Right kidney (tissue), 9 donors: ENCODE measurements around the gene MACROH2A1.
A peak's percentile ranks its signal among the peaks of the same experiment; 100 is the strongest.

Source experiments
- DNase-seq: peaks from one replicate; pipeline ENCODE4 v3.0.0-alpha.2; 2016
- long read RNA-seq, 8 donors: transcript quantifications; one replicate each; lab custom pipeline, GENCODE V29; 2026

MACROH2A1 gene
- long read RNA-seq, donor 1, full-length matches to known transcripts, result 48 of 91 reads
- long read RNA-seq, donor 1, partial matches to known transcripts, result 15 of 91 reads
- long read RNA-seq, donor 1, other reads (novel, unspliced or antisense), result 28 of 91 reads
- long read RNA-seq, donor 2, transcript H2AFY-217 (9 exons, 2,789 nt), result major isoform, 7 of 52 reads
- long read RNA-seq, donor 2, transcript H2AFY-207 (2 exons, 2,769 nt), result major isoform, 7 of 52 reads
- long read RNA-seq, donor 2, partial matches to known transcripts, result 22 of 52 reads
- long read RNA-seq, donor 2, other reads (novel, unspliced or antisense), result 12 of 52 reads
- long read RNA-seq, donor 3, transcript H2AFY-217 (9 exons, 2,789 nt), result major isoform, 7 of 37 reads
- long read RNA-seq, donor 3, transcript H2AFY-202 (9 exons, 1,859 nt), result minor isoform, 5 of 37 reads
- long read RNA-seq, donor 3, transcript H2AFY-216 (3 exons, 2,521 nt), result minor isoform, 5 of 37 reads
- long read RNA-seq, donor 3, partial matches to known transcripts, result 0 of 37 reads
- long read RNA-seq, donor 3, other reads (novel, unspliced or antisense), result 16 of 37 reads
- long read RNA-seq, donor 4, full-length matches to known transcripts, result 38 of 80 reads
- long read RNA-seq, donor 4, partial matches to known transcripts, result 5 of 80 reads
- long read RNA-seq, donor 4, other reads (novel, unspliced or antisense), result 37 of 80 reads
- long read RNA-seq, donor 5, full-length matches to known transcripts, result 37 of 73 reads
- long read RNA-seq, donor 5, partial matches to known transcripts, result 5 of 73 reads
- long read RNA-seq, donor 5, other reads (novel, unspliced or antisense), result 31 of 73 reads
- long read RNA-seq, donor 6, full-length matches to known transcripts, result 37 of 85 reads
- long read RNA-seq, donor 6, partial matches to known transcripts, result 31 of 85 reads
- long read RNA-seq, donor 6, other reads (novel, unspliced or antisense), result 17 of 85 reads
- long read RNA-seq, donor 7, full-length matches to known transcripts, result 66 of 182 reads
- long read RNA-seq, donor 7, partial matches to known transcripts, result 56 of 182 reads
- long read RNA-seq, donor 7, other reads (novel, unspliced or antisense), result 60 of 182 reads
- long read RNA-seq, donor 8, transcript H2AFY-207 (2 exons, 2,769 nt), result minor isoform, 5 of 72 reads
- long read RNA-seq, donor 8, transcript H2AFY-217 (9 exons, 2,789 nt), result major isoform, 24 of 72 reads
- long read RNA-seq, donor 8, transcript H2AFY-202 (9 exons, 1,859 nt), result minor isoform, 7 of 72 reads
- long read RNA-seq, donor 8, partial matches to known transcripts, result 0 of 72 reads
- long read RNA-seq, donor 8, other reads (novel, unspliced or antisense), result 29 of 72 reads

DNA sequence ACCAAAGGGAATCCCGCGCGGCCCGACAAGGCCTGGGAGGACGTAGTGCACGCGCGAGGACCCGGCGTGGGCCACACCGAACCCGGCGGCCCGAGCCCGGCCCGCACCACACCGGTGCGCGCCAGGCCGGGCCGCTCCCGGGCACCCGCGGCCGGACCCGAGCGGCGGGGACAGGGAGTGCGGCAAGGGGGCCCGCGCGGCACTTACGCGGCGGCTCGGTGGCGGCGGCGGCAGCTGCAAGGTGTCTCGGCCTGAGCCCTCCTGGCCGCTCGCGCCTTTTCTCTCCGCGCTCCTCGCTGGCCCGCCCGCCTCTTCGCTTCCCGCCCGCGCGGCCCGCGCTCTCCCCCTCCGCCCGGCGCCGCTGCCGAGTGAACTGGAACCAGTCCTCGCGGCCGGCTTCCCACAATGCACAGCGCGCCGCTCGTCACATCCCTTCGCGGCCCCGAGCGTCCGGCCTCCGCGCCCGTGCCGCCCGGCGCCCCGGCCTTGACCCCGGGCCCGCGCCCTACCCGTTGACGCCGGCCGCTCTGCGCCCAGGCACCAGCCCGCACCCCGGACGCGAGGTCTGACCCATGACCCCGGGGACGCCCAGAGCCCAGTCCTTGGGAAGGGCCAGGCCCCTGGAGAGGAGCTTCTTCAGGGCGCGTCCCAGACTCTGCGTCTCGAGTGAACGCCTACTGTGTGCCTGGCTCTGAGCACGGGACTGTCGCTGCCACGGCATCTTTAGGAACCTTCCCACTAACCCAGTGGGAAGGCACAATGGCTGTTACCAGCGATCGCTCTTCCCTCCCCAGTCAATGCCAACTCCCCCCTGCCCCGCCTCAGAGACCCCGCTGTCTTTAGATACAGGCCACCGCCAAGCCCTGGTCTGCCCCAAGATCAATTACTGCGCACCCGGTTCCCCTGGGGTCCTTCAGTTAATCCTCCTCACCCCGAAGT, at the start of gene MACROH2A1:
TSS of gene MACROH2A1 (minus strand) at position 377 of the 939 bp plus-strand sequence. CDS start 10,138 bp downstream, outside the sequence.
- peak; percentile 85 for DNase-seq

- DNase-seq, result no peak
These were observed 49.2 kb upstream of the MACROH2A1 start for GRCh38 chr5:135448071-135448739.

DNA sequence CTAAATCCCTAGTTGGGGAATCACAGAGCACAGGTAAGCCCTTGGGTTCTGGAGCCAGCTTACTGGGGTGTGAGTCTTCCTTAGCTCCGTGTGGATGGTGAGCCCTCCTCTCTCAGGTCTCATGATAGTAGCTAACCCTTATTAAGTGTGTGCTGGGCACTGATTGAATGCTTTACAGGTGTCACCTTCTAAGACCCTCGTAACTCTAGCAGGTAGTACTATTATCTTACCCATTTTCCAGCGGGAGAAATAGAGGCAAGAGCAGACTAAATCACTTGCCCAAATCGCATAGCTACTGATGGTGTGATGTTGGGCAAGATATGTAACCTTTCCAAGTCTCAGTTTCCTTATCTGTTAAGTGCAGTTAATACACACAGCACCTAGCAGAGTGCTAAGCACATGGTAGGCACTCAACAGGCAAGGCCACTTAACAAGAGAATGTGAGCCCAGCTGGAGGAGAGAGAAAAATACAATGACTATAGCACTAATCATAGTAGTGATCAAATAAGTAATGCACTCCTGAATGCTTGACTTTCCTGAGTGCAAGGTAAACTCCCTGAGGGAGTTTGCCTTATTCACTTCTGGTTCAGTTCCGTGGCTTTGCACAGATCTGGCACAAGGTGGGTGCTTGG, 48.4 kb upstream of the MACROH2A1 start, which contains the start of gene DCANP1:
TSS of gene DCANP1 (minus strand) at position 51 of the 632 bp plus-strand sequence. CDS start 240 bp downstream, outside the sequence.
- no peak for DNase-seq

DNA sequence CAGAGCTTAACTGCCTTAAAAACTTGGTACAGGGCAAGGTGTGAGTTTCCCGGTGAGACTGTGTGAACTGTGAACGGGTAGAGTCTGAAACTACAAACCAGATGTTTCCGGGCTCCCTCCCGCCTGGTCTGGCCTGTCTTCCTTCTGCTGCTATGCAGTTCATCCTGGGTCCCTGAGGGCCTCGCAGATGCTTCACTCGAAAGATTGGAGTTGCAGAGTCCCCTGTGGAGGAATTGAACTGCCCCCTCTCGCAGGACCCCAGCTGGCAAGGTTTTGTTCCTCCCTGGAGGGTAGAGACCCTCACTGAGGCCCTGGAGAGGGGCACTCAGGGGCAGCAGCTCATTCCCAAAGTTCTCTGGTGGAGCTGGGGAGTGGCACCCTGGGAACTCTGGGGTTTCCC, 47.6 kb upstream of the MACROH2A1 start:
- no peak for DNase-seq

GRCh38 chr5:135446206-135446605, 47.2 kb upstream of the MACROH2A1 start:
- no peak for DNase-seq

GRCh38 chr5:135445306-135445985, 46.4 kb upstream of the MACROH2A1 start:
- no peak for DNase-seq

DNA sequence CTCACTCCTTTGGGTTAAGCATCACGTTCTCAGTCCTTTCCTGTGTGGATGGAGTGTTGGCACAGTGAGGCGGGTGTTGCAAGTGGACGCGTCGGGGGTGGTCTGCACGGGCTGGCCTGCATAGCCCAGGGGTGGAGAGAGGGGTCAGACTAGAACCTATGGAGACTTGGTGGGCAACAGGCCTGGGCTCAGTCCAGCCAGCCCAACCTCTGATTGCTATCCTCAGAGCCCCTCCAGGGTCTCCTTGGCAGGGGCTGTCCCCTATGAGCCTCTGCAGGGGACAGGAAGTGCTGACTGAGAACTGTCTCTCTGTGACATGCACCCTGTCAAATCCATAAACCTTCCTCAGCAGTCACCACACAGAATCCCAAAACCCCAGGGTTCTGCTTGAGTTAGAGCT, 45.9 kb upstream of the MACROH2A1 start:
- no peak for DNase-seq

GRCh38 chr5:135444360-135444759, 45.3 kb upstream of the MACROH2A1 start:
- DNase-seq, result no peak

- DNase-seq, result no peak
These were observed 44.3 kb upstream of the MACROH2A1 start for GRCh38 chr5:135443161-135443960.

GRCh38 chr5:135442431-135443160, 43.6 kb upstream of the MACROH2A1 start:
- no peak for DNase-seq

DNA sequence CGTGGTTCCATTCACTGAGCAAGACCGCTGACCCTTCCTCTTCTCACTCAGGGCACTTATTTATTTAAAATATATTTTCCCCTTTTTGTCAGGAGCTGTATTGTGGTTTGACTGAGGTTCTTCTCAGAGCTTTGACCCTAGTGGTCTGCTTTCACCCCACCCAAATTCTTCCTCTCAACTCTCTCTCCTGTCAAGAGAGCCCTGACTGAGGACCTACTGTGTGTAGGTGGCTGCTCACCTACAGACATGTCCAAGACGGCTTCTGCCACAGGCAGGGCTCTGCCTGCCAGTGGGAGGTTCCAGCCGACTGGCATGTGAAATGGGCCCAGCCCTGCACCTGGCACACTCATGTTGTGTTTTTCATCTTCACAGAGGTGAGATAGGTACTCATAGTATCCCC, 42.9 kb upstream of the MACROH2A1 start:
- DNase-seq, result no peak

DNA sequence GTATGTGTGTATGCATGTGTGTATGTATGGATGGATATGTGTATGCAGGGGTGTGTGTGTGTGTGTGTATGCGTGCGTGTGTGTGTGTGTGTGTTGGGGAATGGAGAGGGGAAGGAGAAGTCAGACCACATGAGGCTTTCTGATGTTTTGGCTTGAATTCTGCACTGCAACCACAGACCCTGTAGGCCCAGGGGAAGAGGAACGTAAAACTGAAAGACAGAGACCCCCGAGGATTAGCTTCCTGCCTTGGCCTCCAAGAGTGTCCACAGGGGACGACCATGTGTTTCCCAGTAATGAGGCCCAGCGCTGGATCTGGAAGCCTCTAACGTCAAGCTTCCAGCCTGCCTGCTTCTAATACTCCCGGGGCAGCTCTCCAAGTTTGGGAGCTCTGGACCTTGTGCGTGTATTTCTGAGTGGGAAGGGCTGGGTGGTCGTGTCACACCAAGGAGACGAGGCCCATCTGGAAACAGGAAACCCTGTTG, 42.4 kb upstream of the MACROH2A1 start:
- peak; percentile 39 for DNase-seq

- no peak for DNase-seq
These were observed 41.9 kb upstream of the MACROH2A1 start for GRCh38 chr5:135440916-135441315.

DNA sequence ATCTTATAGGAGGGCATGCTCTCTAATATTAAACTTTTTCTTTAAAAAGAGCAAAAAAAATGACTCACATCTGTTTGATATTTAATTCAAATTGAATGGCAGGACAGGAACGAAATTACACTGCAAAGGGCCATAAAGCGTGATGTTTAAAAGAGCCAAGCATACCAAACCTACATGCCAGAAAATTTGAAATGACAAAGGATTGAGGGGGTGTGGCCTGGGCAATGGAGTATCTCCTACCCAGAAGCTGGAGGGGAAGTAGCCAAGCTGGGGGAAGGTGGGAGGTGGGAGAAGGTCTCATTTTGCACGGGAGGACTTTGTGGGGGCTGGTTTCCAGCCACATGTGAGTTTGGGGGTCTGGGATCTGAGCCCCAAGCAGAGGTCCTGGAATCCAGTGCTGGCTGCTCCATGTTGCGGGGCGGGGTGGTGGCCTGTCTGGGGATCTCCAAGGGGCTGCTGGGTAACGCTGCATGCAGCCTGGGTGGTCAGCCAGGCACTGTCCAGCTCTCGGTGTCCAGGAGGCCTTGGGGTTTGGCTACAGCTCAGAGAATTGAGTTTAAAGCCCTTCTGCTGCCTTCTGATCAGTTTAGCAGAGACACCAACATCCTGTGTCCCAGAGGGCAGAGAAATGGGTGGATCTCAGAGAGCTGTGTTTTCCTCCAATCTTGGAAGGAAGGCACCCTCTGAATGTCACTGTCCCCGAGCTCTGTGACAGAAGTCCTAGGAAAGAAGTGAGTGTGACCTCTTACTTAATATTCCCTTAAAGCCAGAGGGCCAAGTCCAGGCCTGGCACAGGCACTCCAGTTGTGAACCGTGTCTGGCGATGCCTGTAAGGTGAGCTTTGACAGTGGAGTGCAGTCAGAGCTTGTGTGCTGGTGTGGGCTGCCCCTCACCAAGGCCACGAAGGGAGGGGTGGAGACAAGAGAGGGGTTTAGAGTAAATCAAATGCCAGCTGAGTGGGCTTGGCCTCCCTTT, 40.5 kb upstream of the MACROH2A1 start:
- DNase-seq, result no peak

- DNase-seq, result no peak
These were observed 39.7 kb upstream of the MACROH2A1 start for GRCh38 chr5:135438636-135439221.
